Measurements from ENCODE around the gene SLFNL1.

Gene SLFNL1

GRCh38 chr1:41021526-41022308 is at the start of gene SLFNL1:
Gene SLFNL1, minus strand, starts transcription at chr1:41021725. Its CDS starts 1,065 bp downstream, at chr1:41020660.
- TF ChIP-seq ZNF274 (IDR thresholded peaks at IDR 0.05; ENCODE audit: low read depth, low read length) (no peak), YY1 (IDR thresholded peaks at IDR 0.05; ENCODE audit: insufficient read depth, insufficient read length) (no peak), SUZ12 (IDR thresholded peaks at IDR 0.05; ENCODE audit: extremely low read depth, insufficient read depth, insufficient read length) (no peak)
- Histone ChIP-seq H3K4me3 (ENCODE audit: insufficient read length, low read depth) (no peak within 1 kb of the TSS), H3K36me3 (ENCODE audit: insufficient read depth, insufficient read length, low read length) (peaks cover 57% of the 10 kb centered on the region), H3K27me3 (ENCODE audit: insufficient read depth, insufficient read length) (no peaks in the 10 kb centered on the region), H3K4me1 (ENCODE audit: insufficient read depth, insufficient read length) (peaks cover 23% of the 10 kb centered on the region), H3K9ac (ENCODE audit: insufficient read length, low read depth) (no peak within 1 kb of the TSS), H3K9me3 (ENCODE audit: insufficient read depth, low read length) (no peaks in the 10 kb centered on the region)
- DNase-seq (ENCODE audit: low read depth, low spot score) = peak; percentile 51

DNA sequence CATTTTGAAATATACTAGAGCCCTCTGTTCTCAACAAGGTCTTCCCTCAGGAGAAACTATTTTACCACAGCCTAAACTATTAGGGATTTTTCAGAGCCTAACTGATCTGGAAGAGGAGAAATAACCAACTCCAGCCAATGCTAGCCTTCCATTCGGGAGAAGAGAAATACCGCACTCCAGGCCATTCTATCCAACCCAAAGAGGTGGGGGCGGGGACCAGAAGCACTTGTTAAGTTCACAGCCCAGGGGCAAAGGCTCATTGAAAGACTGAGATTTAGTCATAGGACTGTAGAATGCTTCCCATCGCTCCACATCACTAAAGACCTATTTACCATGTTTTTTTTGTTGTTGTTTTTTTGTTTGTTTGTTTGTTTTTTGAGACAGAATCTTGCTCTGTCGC is 35.4 kb upstream of the SLFNL1 start:
- Histone ChIP-seq H3K4me3 (ENCODE audit: insufficient read length, low read depth) (no peak overlapping the region), H3K36me3 (ENCODE audit: insufficient read depth, insufficient read length, low read length) (peaks cover 5% of the 10 kb centered on the region)
- no peak for TF ChIP-seq YY1 (IDR thresholded peaks at IDR 0.05; ENCODE audit: insufficient read depth, insufficient read length)
- no peak for TF ChIP-seq ZNF274 (IDR thresholded peaks at IDR 0.05; ENCODE audit: low read depth, low read length)
- no peak for TF ChIP-seq SUZ12 (IDR thresholded peaks at IDR 0.05; ENCODE audit: extremely low read depth, insufficient read depth, insufficient read length)

DNA sequence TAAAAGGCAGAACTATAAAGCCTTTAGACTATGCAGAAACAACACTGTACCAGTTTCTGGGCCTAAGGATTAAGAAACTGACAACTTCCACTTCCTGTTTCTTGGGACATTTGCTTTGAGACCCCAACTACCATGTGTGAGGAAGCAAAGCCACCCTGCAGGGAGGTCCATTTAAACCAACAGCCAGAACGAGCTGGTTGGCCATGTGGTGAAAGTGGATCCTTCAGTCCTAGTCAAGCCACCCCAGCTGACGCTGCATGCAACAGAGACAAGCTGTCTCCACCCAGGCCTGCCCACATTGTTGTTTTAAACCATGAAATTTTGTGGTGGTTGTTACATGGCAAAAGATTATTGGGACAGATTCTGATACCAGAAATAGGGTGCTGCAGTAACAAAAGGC is 31.8 kb upstream of the SLFNL1 start:
- Histone ChIP-seq H3K27me3 (ENCODE audit: insufficient read depth, insufficient read length) (no peaks in the 10 kb centered on the region), H3K4me1 (ENCODE audit: insufficient read depth, insufficient read length) (peaks cover 5% of the 10 kb centered on the region), H3K4me3 (ENCODE audit: insufficient read length, low read depth) (no peak overlapping the region), H3K9me3 (ENCODE audit: insufficient read depth, low read length) (no peaks in the 10 kb centered on the region), H3K9ac (ENCODE audit: insufficient read length, low read depth) (no peak overlapping the region), H3K36me3 (ENCODE audit: insufficient read depth, insufficient read length, low read length) (peaks cover 12% of the 10 kb centered on the region)
- DNase-seq (ENCODE audit: low read depth, low spot score) = no peak
- TF ChIP-seq ZNF274 (IDR thresholded peaks at IDR 0.05; ENCODE audit: low read depth, low read length) = no peak
- TF ChIP-seq SUZ12 (IDR thresholded peaks at IDR 0.05; ENCODE audit: extremely low read depth, insufficient read depth, insufficient read length) = no peak
- no peak for TF ChIP-seq YY1 (IDR thresholded peaks at IDR 0.05; ENCODE audit: insufficient read depth, insufficient read length)

More for the DNA sequence above, 35.4 kb upstream of the SLFNL1 start:
- peaks cover 5% of the 10 kb centered on the region for H3K4me1 ChIP-seq (ENCODE audit: insufficient read depth, insufficient read length)
- no peak for DNase-seq (ENCODE audit: low read depth, low spot score)
- H3K9me3 ChIP-seq (ENCODE audit: insufficient read depth, low read length) = no peaks in the 10 kb centered on the region; the same call in 1 of the 2 replicates
- no peaks in the 10 kb centered on the region for H3K27me3 ChIP-seq (ENCODE audit: insufficient read depth, insufficient read length)
- no peak overlapping the region for H3K9ac ChIP-seq (ENCODE audit: insufficient read length, low read depth)

DNA sequence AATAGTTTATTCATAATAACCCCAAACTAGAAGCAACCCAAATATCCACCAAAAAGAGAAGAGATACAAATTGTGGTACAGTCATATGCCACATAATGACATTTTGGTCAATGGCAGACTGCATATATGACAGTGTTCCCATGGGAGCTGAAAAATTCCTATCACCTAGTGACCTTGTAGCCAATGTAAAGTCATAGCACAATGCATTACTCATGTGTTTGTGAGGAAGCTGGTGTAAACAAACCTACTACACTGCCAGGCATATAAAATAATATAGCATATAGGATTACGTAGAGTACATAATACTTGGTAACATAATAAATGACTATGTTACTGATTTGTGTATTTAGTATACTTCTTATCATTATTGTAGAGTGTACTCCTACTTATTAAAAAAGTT is 29.5 kb upstream of the SLFNL1 start:
- H3K4me1 ChIP-seq (ENCODE audit: insufficient read depth, insufficient read length) = peaks cover 6% of the 10 kb centered on the region
- no peaks in the 10 kb centered on the region for H3K27me3 ChIP-seq (ENCODE audit: insufficient read depth, insufficient read length)
- no peak overlapping the region for H3K4me3 ChIP-seq (ENCODE audit: insufficient read length, low read depth)
- peaks cover 27% of the 10 kb centered on the region for H3K36me3 ChIP-seq (ENCODE audit: insufficient read depth, insufficient read length, low read length)
- no peak overlapping the region for H3K9ac ChIP-seq (ENCODE audit: insufficient read length, low read depth)
- TF ChIP-seq SUZ12 (IDR thresholded peaks at IDR 0.05; ENCODE audit: extremely low read depth, insufficient read depth, insufficient read length) = no peak
- no peak for TF ChIP-seq YY1 (IDR thresholded peaks at IDR 0.05; ENCODE audit: insufficient read depth, insufficient read length)
- TF ChIP-seq ZNF274 (IDR thresholded peaks at IDR 0.05; ENCODE audit: low read depth, low read length) = no peak
- DNase-seq (ENCODE audit: low read depth, low spot score) = no peak
- H3K9me3 ChIP-seq (ENCODE audit: insufficient read depth, low read length) = no peaks in the 10 kb centered on the region

DNA sequence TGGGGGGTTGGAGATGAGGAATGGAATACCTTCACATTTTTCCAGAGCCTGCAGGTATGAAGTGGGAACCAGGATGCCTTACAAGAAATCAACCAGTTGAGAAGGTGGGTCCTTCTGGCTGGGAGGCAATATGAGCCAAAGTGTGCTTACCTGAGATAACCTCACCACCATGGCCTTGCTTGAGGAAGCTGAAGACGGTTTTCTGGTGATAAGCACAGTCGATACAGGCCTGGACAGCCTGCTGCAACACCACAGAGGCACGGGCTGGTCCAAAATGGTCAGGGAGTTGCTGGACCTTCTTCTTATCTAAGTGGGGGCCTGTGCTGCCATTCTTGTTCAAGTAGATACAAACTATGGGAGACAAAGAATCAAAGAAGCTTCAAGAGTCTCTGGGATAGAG is 27.0 kb upstream of the SLFNL1 start:
- H3K36me3 ChIP-seq (ENCODE audit: insufficient read depth, insufficient read length, low read length) = peaks cover 35% of the 10 kb centered on the region
- no peak overlapping the region for H3K9ac ChIP-seq (ENCODE audit: insufficient read length, low read depth)

GRCh38 chr1:41046347-41046775 is 24.8 kb upstream of the SLFNL1 start:
- Histone ChIP-seq H3K9ac (ENCODE audit: insufficient read length, low read depth) (no peak overlapping the region), H3K4me3 (ENCODE audit: insufficient read length, low read depth) (no peak overlapping the region), H3K36me3 (ENCODE audit: insufficient read depth, insufficient read length, low read length) (peaks cover 33% of the 10 kb centered on the region), H3K9me3 (ENCODE audit: insufficient read depth, low read length) (no peaks in the 10 kb centered on the region), H3K27me3 (ENCODE audit: insufficient read depth, insufficient read length) (no peaks in the 10 kb centered on the region), H3K4me1 (ENCODE audit: insufficient read depth, insufficient read length) (peaks cover 4% of the 10 kb centered on the region)
- DNase-seq (ENCODE audit: low read depth, low spot score) = no peak
- no peak for TF ChIP-seq SUZ12 (IDR thresholded peaks at IDR 0.05; ENCODE audit: extremely low read depth, insufficient read depth, insufficient read length)
- TF ChIP-seq ZNF274 (IDR thresholded peaks at IDR 0.05; ENCODE audit: low read depth, low read length) = no peak
- TF ChIP-seq YY1 (IDR thresholded peaks at IDR 0.05; ENCODE audit: insufficient read depth, insufficient read length) = no peak

More for the DNA sequence above, 27.0 kb upstream of the SLFNL1 start:
- H3K27me3 ChIP-seq (ENCODE audit: insufficient read depth, insufficient read length) = no peaks in the 10 kb centered on the region
- H3K4me3 ChIP-seq (ENCODE audit: insufficient read length, low read depth) = no peak overlapping the region
- TF ChIP-seq SUZ12 (IDR thresholded peaks at IDR 0.05; ENCODE audit: extremely low read depth, insufficient read depth, insufficient read length) (no peak), ZNF274 (IDR thresholded peaks at IDR 0.05; ENCODE audit: low read depth, low read length) (no peak), YY1 (IDR thresholded peaks at IDR 0.05; ENCODE audit: insufficient read depth, insufficient read length) (no peak)
- no peaks in the 10 kb centered on the region for H3K9me3 ChIP-seq (ENCODE audit: insufficient read depth, low read length)
- H3K4me1 ChIP-seq (ENCODE audit: insufficient read depth, insufficient read length) = peaks cover 6% of the 10 kb centered on the region
- DNase-seq (ENCODE audit: low read depth, low spot score) = no peak

- H3K4me3 ChIP-seq (ENCODE audit: insufficient read length, low read depth) = no peak overlapping the region
- H3K9ac ChIP-seq (ENCODE audit: insufficient read length, low read depth) = no peak overlapping the region
- peaks cover 35% of the 10 kb centered on the region for H3K36me3 ChIP-seq (ENCODE audit: insufficient read depth, insufficient read length, low read length)
- no peak for DNase-seq (ENCODE audit: low read depth, low spot score)
- H3K4me1 ChIP-seq (ENCODE audit: insufficient read depth, insufficient read length) = peaks cover 4% of the 10 kb centered on the region
- H3K9me3 ChIP-seq (ENCODE audit: insufficient read depth, low read length) = no peaks in the 10 kb centered on the region
- no peak for TF ChIP-seq ZNF274 (IDR thresholded peaks at IDR 0.05; ENCODE audit: low read depth, low read length)
- no peak for TF ChIP-seq YY1 (IDR thresholded peaks at IDR 0.05; ENCODE audit: insufficient read depth, insufficient read length)
- no peak for TF ChIP-seq SUZ12 (IDR thresholded peaks at IDR 0.05; ENCODE audit: extremely low read depth, insufficient read depth, insufficient read length)
- H3K27me3 ChIP-seq (ENCODE audit: insufficient read depth, insufficient read length) = no peaks in the 10 kb centered on the region
Measured at GRCh38 chr1:41045740-41046139, 24.2 kb upstream of the SLFNL1 start.

Data from NT2/D1 (cell line).